K562 (cell line): ENCODE data around the gene CEBPE. TPM values are rescaled to one million over a fixed set of nuclear protein-coding genes. Genes with fewer than 3 reads are reported as not detected.

Experiments used
- ATAC-seq: fragments of 200-7000 bp; cut with Tn5 transposase; 3 replicates; pipeline ENCODE4 v1.9.1; 2020; ENCODE audit warnings: moderate library complexity
- BruUV-seq: library from RNA; stranded (reverse); fragments of 400-500 nt; replicated peaks from 2 replicates; lab custom pipeline; 2021; lab: Mats Ljungman, UMichigan
- CTCF ChIA-PET: fragments of 300-600 bp; formaldehyde crosslinking; extraction: SDS; loops from one replicate; lab custom pipeline; 2021; ENCODE audit warnings: low intra/inter-chr PET ratio; lab: Yijun Ruan, JAX
- POLR2A ChIA-PET: fragments of 300-600, 350-650 bp; sonication (Branson Sonifier 250); formaldehyde crosslinking; extraction: SDS; loops from one replicate; lab custom pipeline; 2021; ENCODE audit warnings: antibody characterized with exemption, inconsistent platforms; lab: Yijun Ruan, JAX
- DNase-seq, 4 experiments: peaks; one replicate each; pipeline versions ENCODE4 v3.0.0 to v3.0.0-alpha.2; 2011 to 2018; ENCODE audit warnings: low spot score in 3 of 4, mixed read lengths in 3 of 4; ENCODE audit errors: extremely low read depth in 1 of 4
- FAIRE-seq: peaks from 2 replicates; lab custom pipeline; 2011; peaks lifted over from hg19 to GRCh38; lab: Jason Lieb, UNC
- H2AFZ ChIP-seq: 2 replicates; pipeline ENCODE4 v1.6.0; 2011; ENCODE audit warnings: low read depth, low read length, control low read depth, inconsistent platforms
- H3K27ac ChIP-seq: fragments of 200-600 bp; 3 replicates; pipeline ENCODE4 v1.8.0; 2011; ENCODE audit warnings: low read depth, mild to moderate bottlenecking, control low read depth, inconsistent platforms, low read length, moderate library complexity, mixed read lengths; ENCODE audit errors: extremely low read depth
- H3K27me3 ChIP-seq, 2 experiments: fragments of 300-600 bp in 1 of 2; 2 replicates in 1 of 2; 3 replicates in 1 of 2; pipeline versions ENCODE4 v1.6.0 to v1.8.0; 2011; ENCODE audit warnings: inconsistent platforms in 2 of 2, low read length in 2 of 2, mild to moderate bottlenecking in 1 of 2, mixed read lengths in 1 of 2, moderate library complexity in 1 of 2; ENCODE audit not compliant: control insufficient read depth in 2 of 2, insufficient read depth in 2 of 2
- H3K36me3 ChIP-seq: fragments of 300-600 bp; 3 replicates; pipeline ENCODE4 v1.8.0; 2011; ENCODE audit warnings: mild to moderate bottlenecking, low read length, inconsistent platforms; ENCODE audit not compliant: control insufficient read depth, insufficient read depth
- H3K4me1 ChIP-seq, 2 experiments: fragments of 200-600 bp in 1 of 2; replicated peaks in 1 of 2; 2 replicates in 1 of 2; 3 replicates in 1 of 2; pipeline versions ENCODE4 v1.5.1 to v1.8.0; 2011; ENCODE audit warnings: inconsistent platforms in 2 of 2, low read length in 2 of 2, mild to moderate bottlenecking in 1 of 2, mixed read lengths in 1 of 2, moderate library complexity in 1 of 2; ENCODE audit not compliant: control insufficient read depth in 2 of 2, insufficient read depth in 2 of 2
- H3K4me2 ChIP-seq: 2 replicates; pipeline ENCODE4 v1.6.1; 2011; ENCODE audit warnings: low read length, control low read depth, inconsistent platforms, mixed read lengths; ENCODE audit not compliant: insufficient read depth
- H3K4me3 ChIP-seq: fragments of 200-600 bp; sonication (generic), shearing (Covaris generic); 2 replicates; pipeline ENCODE4 v1.5.1; 2016; ENCODE audit warnings: control low read depth, inconsistent platforms
- H3K79me2 ChIP-seq: fragments of 200-600 bp; 3 replicates; pipeline ENCODE4 v1.8.0; 2011; ENCODE audit warnings: low read length, inconsistent platforms; ENCODE audit not compliant: control insufficient read depth, insufficient read depth
- H3K9ac ChIP-seq, 2 experiments: 2 replicates each; pipeline versions ENCODE4 v1.6.0 to v1.6.1; 2011; ENCODE audit warnings: low read depth in 2 of 2, low read length in 2 of 2, control low read depth in 1 of 2, inconsistent platforms in 1 of 2, mild to moderate bottlenecking in 1 of 2, mixed read lengths in 1 of 2; ENCODE audit not compliant: insufficient read depth in 1 of 2
- H3K9me1 ChIP-seq: one replicate; pipeline ENCODE4 v1.6.0; 2011; ENCODE audit warnings: inconsistent platforms, mild to moderate bottlenecking, low read length, moderate library complexity; ENCODE audit not compliant: control insufficient read depth, insufficient read depth
- H3K9me3 ChIP-seq: replicated peaks from 2 replicates; pipeline ENCODE4 v1.5.1; 2011; ENCODE audit warnings: low read depth, low read length, inconsistent platforms; ENCODE audit not compliant: control insufficient read depth, insufficient read depth
- H4K20me1 ChIP-seq: replicated peaks from 2 replicates; pipeline ENCODE4 v1.6.1; 2011; ENCODE audit warnings: low read length, inconsistent platforms, mixed read lengths; ENCODE audit not compliant: control insufficient read depth, insufficient read depth
- HNRNPUL1 ChIP-seq: fragments of 200-400 bp; formaldehyde crosslinking; IDR thresholded peaks from 2 replicates; pipeline ENCODE4 v1.6.1; 2017; ENCODE audit warnings: low read length
- TAL1 ChIP-seq: fragments of 450-650 bp; IDR thresholded peaks from 2 replicates; pipeline ENCODE4 v1.6.1; 2016; ENCODE audit warnings: mild to moderate bottlenecking
- ZNF316 ChIP-seq: fragments of 450-650 bp; IDR thresholded peaks from 2 replicates; pipeline ENCODE4 v1.6.1; 2016
- ZNF644 ChIP-seq: fragments of 200-800 bp; sonication (Bioruptor generic); IDR thresholded peaks from 2 replicates; pipeline ENCODE4 v1.6.1; 2016; ENCODE audit warnings: low read depth, missing genetic modification characterization, missing compliant biosample characterization
- WGBS: fragments of 100-300 bp; shearing (Covaris generic); methylation state at CpG from one replicate; pipeline ENCODE4 v1.1.6; 2016; ENCODE audit warnings: low coverage, mixed read lengths; ENCODE audit not compliant: insufficient coverage; ENCODE audit errors: missing lambda C conversion rate; 5-methylcytosine and 5-hydroxymethylcytosine counted together
- in situ Hi-C: fragments of 300-500 bp; cut with MboI; formaldehyde crosslinking; loops from 4 replicates; pipeline ENCODE4 v1.15.0; 2018; ENCODE audit warnings: inconsistent platforms, mixed read lengths
- intact Hi-C: fragments of 100-400 bp; cut with micrococcal nuclease; formaldehyde crosslinking; loops from 2 replicates; pipeline ENCODE4 v1.14.2; 2022
- polyA plus RNA-seq, 8 experiments: library from polyadenylated mRNA; depleted of rRNA in 4 of 8; stranded (reverse) in 5 of 8; unstranded in 3 of 8; fragments of >200 nt; fragmentation: Nextera tagmentation in 2 of 8; fragmentation: Illumina TruSeq in 1 of 8; extraction: Ambion mirVana in 2 of 8; extraction: Trizol in 1 of 8; gene quantifications; 2 replicates each; pipeline versions ENCODE4 v1.2.1 to v1.2.3, GENCODE V29; 2011 to 2014; ENCODE audit warnings: inconsistent platforms in 1 of 8, missing spikeins in 1 of 8
- total RNA-seq, 7 experiments: library from RNA; depleted of rRNA in 6 of 7; stranded (reverse); fragments of >200 nt in 6 of 7; fragmentation: Illumina TruSeq in 2 of 7; extraction: Trizol in 2 of 7; gene quantifications; 2 replicates each; pipeline versions ENCODE4 v1.2.1 to v1.2.3, GENCODE V29; 2011 to 2021; ENCODE audit warnings: low replicate concordance in 1 of 7
- TF ChIP-seq, protein P1 (sequence below), 2 experiments: fragments of 450-650 bp; IDR thresholded peaks; 2 replicates each; pipeline ENCODE4 v1.6.1; 2016
- TF ChIP-seq, protein P2 (sequence below): fragments of 450-650 bp; IDR thresholded peaks from 2 replicates; pipeline ENCODE4 v1.6.1; 2016; ENCODE audit warnings: low read depth

Gene CEBPE
- total and polyA plus RNA-seq, 9 of the 15 experiments (the other 6 are each of a cell fraction or from before 2014, with no cell fraction given) = 0.09 to 0.15 (median 0.13) TPM; not detected in 6

DNA sequence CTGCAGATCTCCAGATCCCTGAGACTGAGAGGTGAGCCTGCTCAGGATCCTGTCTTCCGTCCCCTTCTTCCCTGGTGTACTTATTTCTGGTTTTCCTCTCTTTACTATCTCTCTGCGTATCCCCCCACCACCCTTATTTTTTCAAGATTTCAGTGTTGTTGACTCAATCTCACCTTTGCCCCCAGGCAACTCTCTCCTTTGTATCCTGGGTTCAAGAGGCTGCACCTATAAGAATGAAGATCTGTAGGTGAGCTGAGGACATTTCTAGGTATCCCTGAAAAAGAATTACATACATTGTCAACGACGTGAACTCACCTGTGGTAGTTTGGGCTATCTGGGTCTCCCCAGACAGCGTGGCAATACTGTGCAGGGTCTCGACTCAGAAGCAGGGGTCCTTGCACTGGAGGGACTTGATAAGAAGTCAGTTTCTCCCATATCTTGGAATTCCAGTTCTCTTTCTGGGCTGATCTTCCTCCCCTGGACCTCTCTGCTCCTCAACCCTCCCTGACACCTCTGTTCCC is 14.9 kb downstream of the CEBPE start:
- TF ChIP-seq, protein P1, sequence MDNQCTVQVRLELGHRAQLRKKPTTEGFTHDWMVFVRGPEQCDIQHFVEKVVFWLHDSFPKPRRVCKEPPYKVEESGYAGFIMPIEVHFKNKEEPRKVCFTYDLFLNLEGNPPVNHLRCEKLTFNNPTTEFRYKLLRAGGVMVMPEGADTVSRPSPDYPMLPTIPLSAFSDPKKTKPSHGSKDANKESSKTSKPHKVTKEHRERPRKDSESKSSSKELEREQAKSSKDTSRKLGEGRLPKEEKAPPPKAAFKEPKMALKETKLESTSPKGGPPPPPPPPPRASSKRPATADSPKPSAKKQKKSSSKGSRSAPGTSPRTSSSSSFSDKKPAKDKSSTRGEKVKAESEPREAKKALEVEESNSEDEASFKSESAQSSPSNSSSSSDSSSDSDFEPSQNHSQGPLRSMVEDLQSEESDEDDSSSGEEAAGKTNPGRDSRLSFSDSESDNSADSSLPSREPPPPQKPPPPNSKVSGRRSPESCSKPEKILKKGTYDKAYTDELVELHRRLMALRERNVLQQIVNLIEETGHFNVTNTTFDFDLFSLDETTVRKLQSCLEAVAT (IDR thresholded peaks at IDR 0.05) = no peak
- TF ChIP-seq ZNF644 (tag) (no peak), TAL1 (no peak), ZNF316 (no peak), HNRNPUL1 (no peak)
- TF ChIP-seq, protein P2, sequence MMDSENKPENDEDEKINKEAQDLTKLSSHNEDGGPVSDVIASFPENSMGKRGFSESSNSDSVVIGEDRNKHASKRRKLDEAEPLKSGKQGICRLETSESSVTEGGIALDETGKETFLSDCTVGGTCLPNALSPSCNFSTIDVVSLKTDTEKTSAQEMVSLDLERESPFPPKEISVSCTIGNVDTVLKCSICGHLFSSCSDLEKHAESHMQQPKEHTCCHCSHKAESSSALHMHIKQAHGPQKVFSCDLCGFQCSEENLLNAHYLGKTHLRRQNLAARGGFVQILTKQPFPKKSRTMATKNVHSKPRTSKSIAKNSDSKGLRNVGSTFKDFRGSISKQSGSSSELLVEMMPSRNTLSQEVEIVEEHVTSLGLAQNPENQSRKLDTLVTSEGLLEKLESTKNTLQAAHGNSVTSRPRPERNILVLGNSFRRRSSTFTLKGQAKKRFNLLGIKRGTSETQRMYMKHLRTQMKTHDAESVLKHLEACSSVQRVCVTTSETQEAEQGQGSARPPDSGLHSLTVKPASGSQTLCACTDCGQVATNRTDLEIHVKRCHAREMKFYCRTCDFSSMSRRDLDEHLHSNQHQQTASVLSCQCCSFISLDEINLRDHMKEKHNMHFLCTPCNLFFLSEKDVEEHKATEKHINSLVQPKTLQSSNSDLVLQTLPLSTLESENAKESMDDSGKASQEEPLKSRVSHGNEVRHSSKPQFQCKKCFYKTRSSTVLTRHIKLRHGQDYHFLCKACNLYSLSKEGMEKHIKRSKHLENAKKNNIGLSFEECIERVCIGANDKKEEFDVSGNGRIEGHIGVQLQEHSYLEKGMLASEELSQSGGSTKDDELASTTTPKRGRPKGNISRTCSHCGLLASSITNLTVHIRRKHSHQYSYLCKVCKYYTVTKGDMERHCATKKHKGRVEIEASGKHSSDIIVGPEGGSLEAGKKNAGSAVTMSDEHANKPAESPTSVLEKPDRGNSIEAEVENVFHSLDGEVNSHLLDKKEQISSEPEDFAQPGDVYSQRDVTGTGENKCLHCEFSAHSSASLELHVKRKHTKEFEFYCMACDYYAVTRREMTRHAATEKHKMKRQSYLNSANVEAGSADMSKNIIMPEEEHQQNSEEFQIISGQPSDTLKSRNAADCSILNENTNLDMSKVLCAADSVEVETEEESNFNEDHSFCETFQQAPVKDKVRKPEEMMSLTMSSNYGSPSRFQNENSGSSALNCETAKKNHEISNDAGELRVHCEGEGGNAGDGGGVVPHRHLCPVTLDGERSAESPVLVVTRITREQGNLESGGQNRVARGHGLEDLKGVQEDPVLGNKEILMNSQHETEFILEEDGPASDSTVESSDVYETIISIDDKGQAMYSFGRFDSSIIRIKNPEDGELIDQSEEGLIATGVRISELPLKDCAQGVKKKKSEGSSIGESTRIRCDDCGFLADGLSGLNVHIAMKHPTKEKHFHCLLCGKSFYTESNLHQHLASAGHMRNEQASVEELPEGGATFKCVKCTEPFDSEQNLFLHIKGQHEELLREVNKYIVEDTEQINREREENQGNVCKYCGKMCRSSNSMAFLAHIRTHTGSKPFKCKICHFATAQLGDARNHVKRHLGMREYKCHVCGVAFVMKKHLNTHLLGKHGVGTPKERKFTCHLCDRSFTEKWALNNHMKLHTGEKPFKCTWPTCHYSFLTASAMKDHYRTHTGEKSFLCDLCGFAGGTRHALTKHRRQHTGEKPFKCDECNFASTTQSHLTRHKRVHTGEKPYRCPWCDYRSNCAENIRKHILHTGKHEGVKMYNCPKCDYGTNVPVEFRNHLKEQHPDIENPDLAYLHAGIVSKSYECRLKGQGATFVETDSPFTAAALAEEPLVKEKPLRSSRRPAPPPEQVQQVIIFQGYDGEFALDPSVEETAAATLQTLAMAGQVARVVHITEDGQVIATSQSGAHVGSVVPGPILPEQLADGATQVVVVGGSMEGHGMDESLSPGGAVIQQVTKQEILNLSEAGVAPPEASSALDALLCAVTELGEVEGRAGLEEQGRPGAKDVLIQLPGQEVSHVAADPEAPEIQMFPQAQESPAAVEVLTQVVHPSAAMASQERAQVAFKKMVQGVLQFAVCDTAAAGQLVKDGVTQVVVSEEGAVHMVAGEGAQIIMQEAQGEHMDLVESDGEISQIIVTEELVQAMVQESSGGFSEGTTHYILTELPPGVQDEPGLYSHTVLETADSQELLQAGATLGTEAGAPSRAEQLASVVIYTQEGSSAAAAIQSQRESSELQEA = no peak
- no peaks in the 10 kb centered on the region for H3K9me1 ChIP-seq
- no peak for ATAC-seq
- FAIRE-seq = no peak
- in situ Hi-C loops = no loop called here
- H3K79me2 ChIP-seq = 0 out of 3 replicates have a peak, but pooled peaks cover 2% of the 10 kb centered on the region
- BruUV-seq = no TSS peak
- intact Hi-C loops = no loop called here
- no peak for DNase-seq
- ChIA-PET POLR2A (interaction anchor here (0.8 to 1.7 kb wide), 4 partner anchors 9 to 34 kb away, joined by 4 to 15 read pairs (median 5); partner anchors contain the start of genes ACIN1 and C14orf119), CTCF (interaction anchor here (1.7 kb wide), 1 partner anchor 35 kb away, joined by 4 read pairs; no protein-coding TSS in a partner anchor)
- no peaks in the 10 kb centered on the region for H4K20me1 ChIP-seq
- peaks cover 4 to 8% of the 10 kb centered on the region in 2 experiments; a peak in 4 of 5 replicates for H3K4me1 ChIP-seq
- 23% methylated on average over 5 of the region's 6 CpGs for WGBS
- H2AFZ ChIP-seq = 0 out of 2 replicates have a peak overlapping the region, but pooled peaks have one; percentile 56
- H3K36me3 ChIP-seq = peaks cover 2% of the 10 kb centered on the region; the same call in 1 of the 3 replicates
- H3K27me3 ChIP-seq = no peaks in the 10 kb centered on the region
- no peak overlapping the region for H3K9ac ChIP-seq
- H3K27ac ChIP-seq = no peak overlapping the region
- H3K9me3 ChIP-seq = no peaks in the 10 kb centered on the region
- no peak overlapping the region for H3K4me2 ChIP-seq
- no peak overlapping the region for H3K4me3 ChIP-seq
